Measurements from ENCODE around the gene SIGLEC8. TPM values are rescaled to one million over a fixed set of nuclear protein-coding genes. Genes with fewer than 3 reads are reported as not detected.

Gene SIGLEC8
- total and polyA plus RNA-seq, 2 experiments from 2014 or later = not detected

- Histone ChIP-seq H3K4me3 (no peak overlapping the region), H3K27me3 (no peaks in the 10 kb centered on the region), H3K9me3 (ENCODE audit: low read depth) (no peaks in the 10 kb centered on the region), H3K4me1 (ENCODE audit: low read depth) (no peaks in the 10 kb centered on the region), H3K27ac (no peak overlapping the region), H3K36me3 (no peaks in the 10 kb centered on the region)
- peak in 1 of 2 donors; percentile 30 for DNase-seq (ENCODE audit: low read depth in 1 of 2, low spot score in 1 of 2)
- TF ChIP-seq, protein P1, sequence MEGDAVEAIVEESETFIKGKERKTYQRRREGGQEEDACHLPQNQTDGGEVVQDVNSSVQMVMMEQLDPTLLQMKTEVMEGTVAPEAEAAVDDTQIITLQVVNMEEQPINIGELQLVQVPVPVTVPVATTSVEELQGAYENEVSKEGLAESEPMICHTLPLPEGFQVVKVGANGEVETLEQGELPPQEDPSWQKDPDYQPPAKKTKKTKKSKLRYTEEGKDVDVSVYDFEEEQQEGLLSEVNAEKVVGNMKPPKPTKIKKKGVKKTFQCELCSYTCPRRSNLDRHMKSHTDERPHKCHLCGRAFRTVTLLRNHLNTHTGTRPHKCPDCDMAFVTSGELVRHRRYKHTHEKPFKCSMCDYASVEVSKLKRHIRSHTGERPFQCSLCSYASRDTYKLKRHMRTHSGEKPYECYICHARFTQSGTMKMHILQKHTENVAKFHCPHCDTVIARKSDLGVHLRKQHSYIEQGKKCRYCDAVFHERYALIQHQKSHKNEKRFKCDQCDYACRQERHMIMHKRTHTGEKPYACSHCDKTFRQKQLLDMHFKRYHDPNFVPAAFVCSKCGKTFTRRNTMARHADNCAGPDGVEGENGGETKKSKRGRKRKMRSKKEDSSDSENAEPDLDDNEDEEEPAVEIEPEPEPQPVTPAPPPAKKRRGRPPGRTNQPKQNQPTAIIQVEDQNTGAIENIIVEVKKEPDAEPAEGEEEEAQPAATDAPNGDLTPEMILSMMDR (IDR thresholded peaks at IDR 0.05; ENCODE audit: low read depth, low read length) = no peak
Measured at GRCh38 chr19:51460164-51460992, 2.1 kb upstream of the SIGLEC8 start.

- no peak overlapping the region for H3K27ac ChIP-seq
- H3K4me3 ChIP-seq = no peak overlapping the region
- DNase-seq (ENCODE audit: low read depth in 1 of 2, low spot score in 1 of 2) = no peak
- no peaks in the 10 kb centered on the region for H3K27me3 ChIP-seq
- TF ChIP-seq, protein P1 (IDR thresholded peaks at IDR 0.05; ENCODE audit: low read depth, low read length) = no peak
- H3K36me3 ChIP-seq = no peaks in the 10 kb centered on the region
- H3K9me3 ChIP-seq (ENCODE audit: low read depth) = no peaks in the 10 kb centered on the region
- no peaks in the 10 kb centered on the region for H3K4me1 ChIP-seq (ENCODE audit: low read depth)
Measured at GRCh38 chr19:51458899-51459505, 748 bp upstream of the SIGLEC8 start.

DNA sequence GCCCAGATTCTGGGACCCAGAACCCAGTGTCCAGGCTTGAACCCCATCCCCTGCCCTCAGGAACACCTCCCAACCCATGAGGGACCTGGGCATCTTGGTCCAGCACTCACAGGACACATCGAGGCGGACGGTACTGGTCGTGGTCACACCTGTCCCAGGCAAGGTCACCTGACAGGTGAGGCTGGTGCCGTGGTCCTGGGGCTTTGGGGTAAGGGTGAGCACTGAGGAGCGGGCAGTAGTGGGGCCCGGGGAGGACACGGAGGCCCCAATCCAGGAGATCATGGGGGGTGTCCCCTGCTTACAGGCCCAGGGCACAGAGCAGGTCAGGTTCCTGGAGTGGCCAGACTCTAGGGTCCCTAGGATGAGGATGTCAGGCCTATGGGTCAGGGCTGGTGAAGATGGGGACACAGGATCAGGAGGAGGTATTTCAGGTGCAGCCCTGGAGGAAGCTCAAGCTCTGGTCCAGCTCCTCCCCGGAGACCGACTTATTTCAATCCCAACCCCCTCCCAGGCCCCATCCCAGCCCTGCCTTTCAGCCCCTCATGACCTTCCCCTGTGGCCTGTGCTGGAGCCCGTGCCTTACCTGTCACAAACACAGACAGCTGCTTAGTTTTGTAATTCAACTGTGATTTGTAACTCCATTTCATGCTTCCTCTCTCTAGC lies 772 bp downstream of the SIGLEC8 start:
- Histone ChIP-seq H3K4me3 (no peak overlapping the region), H3K9me3 (ENCODE audit: low read depth) (no peaks in the 10 kb centered on the region), H3K27ac (no peak overlapping the region), H3K4me1 (ENCODE audit: low read depth) (no peaks in the 10 kb centered on the region), H3K36me3 (no peaks in the 10 kb centered on the region), H3K27me3 (no peaks in the 10 kb centered on the region)
- TF ChIP-seq, protein P1 (IDR thresholded peaks at IDR 0.05; ENCODE audit: low read depth, low read length) = no peak
- no peak for DNase-seq (ENCODE audit: low read depth in 1 of 2, low spot score in 1 of 2)

- Histone ChIP-seq H3K4me1 (ENCODE audit: low read depth) (no peaks in the 10 kb centered on the region), H3K27me3 (no peaks in the 10 kb centered on the region), H3K4me3 (no peak overlapping the region), H3K36me3 (no peaks in the 10 kb centered on the region), H3K27ac (no peak overlapping the region), H3K9me3 (ENCODE audit: low read depth) (no peaks in the 10 kb centered on the region)
- TF ChIP-seq, protein P1 (IDR thresholded peaks at IDR 0.05; ENCODE audit: low read depth, low read length) = no peak
- DNase-seq (ENCODE audit: low read depth in 1 of 2, low spot score in 1 of 2) = no peak
Measured at GRCh38 chr19:51456541-51457290, 1.5 kb downstream of the SIGLEC8 start.

DNA sequence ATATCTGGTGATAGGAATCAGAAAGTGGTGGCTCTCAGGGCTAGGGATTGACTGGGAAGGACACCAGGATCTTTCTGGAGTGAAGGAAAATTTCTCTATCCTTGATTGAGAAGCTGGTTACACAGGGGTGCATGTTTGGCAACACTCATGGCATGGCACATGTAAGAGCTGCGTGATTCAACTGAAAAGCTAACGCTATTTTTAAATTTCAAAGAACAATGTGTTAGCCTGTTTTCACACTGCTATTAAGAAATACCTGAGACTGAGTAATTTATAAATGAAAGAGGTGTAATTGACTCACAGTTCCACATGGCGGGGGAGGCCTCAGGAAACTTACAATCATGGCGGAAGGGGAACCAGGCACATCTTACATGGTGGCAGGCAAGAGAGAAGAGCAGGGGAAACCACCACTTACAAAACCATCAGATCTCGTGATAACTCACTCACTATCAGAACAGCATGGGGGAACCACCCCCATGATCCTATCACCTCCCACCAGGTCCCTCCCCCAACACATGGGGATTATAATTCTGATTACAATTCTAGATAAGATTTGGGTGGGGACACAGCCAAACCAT lies 7.4 kb downstream of the SIGLEC8 start:
- TF ChIP-seq, protein P1 (IDR thresholded peaks at IDR 0.05; ENCODE audit: low read depth, low read length) = no peak
- DNase-seq (ENCODE audit: low read depth in 1 of 2, low spot score in 1 of 2) = no peak
- Histone ChIP-seq H3K9me3 (ENCODE audit: low read depth) (no peaks in the 10 kb centered on the region), H3K27ac (no peak overlapping the region), H3K4me3 (no peak overlapping the region), H3K4me1 (ENCODE audit: low read depth) (no peaks in the 10 kb centered on the region), H3K36me3 (no peaks in the 10 kb centered on the region), H3K27me3 (no peaks in the 10 kb centered on the region)

Data from cardiac muscle cell (in vitro differentiated cells and primary cell).